GM19468 (cell line): Measurements from ENCODE around the gene STRIP1.

Experiments
- ATAC-seq: cut with Tn5 transposase; IDR thresholded peaks from one replicate; pipeline ENCODE4 v1.9.1; 2021; ENCODE audit warnings: mild to moderate bottlenecking, moderate library complexity, moderate number of reproducible peaks; ENCODE audit not compliant: unreplicated experiment; ENCODE audit errors: extremely low read depth

STRIP1 gene

DNA sequence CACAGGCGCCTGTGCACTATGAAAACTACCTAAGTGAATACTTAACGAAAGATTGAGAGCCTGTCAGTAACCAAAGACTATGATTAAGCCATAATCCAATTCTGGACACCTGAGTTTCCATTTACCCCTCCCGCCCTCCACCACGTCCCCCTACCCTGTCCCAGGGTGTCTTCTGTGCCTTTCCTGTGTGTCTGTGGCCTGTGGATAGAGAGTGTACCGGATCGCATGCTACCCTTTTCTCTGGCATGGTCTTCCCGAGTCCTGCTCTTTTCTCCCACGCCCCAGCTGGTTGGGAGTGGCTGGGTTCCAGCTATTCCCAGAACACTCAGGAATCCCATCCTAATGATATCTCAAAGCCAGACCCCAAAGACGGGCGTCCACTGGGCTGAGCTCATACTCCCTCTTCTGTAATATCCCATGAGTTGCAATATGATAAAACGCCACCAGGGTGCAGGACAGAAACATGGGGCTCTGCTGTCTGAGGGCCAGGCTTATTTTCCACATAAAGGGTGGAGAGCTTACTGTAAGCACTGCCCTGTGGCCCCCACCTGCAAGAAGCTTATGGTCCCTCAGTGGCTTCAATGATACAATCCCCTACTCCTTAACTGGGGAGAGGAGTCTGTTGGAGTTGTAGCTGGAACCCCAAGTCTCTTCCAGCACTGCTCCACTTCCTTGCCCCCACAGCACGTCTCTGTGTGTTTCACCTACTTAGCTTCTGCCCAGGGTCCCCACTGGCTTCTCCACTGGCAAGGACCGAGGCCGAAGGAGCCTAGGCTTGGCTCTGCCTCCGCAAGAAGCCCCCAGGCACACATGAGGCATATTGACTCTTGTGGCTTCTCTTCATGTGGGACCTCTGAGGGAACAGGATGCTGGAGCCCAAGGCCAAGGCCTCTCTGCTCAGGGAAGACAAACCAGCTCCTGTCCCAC, 53.7 kb downstream of the STRIP1 start:
- no peak for ATAC-seq

DNA sequence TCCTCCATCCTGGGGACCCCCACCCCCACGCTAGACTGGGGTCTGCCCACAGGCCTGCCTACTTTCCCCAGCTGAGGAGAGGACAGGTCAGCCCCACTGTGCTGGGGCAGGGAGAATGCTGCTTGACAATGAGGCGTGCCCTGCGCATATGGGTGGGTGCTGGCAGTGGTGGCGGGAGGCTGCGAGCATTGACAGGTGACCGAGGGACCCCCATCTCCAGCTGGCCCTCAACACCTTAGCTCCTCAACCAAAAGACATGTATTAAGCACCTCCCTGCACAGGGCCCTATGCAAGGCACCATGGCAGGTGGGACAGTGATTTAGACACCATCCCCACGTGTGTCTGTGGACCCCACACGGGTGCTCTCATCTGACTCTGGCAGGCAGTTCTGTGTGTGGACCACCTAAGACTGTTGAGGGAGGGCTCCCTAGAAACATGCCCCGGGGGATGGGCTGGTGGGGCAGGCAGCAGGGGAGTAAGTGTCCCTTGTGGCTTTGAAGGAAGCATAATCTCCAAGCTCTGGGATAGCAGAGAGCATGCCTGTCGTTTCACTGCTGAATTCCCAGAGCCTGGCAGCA, 54.4 kb downstream of the STRIP1 start:
- no peak for ATAC-seq

DNA sequence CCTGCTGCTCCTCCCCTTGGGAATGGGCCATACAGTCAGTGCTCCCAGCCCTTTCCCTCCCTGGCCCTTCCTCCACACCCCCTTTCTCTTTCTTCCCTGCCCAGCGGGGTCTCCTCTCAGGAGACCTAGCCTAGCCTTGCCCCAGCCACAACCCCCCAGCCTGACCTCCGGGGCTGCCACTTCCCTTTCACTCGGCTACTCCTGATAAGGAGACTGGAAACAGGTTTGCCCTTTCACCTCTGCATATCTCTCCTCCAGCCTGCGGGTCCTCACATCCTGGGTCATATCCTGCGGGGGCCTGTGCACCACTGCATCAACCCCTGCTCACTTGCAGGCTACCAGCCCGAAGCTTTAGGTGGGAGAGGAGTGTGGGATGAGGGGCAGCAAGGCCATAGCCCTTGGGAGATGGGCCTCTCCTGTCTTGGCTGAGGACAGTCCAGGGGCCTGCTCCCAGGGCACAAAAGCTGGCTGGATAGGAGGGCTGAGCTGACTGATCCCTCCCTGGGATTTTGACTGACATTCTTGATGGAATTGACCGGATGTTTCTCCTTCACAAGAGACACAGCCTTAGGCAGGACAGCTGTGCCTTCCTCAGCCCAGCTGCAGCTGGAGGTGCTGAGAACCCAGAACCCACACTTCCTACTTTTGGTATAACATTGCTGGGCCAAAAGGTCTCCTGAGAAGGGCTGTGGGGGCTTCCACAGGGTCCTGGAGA, 55.3 kb downstream of the STRIP1 start:
- ATAC-seq = no peak

DNA sequence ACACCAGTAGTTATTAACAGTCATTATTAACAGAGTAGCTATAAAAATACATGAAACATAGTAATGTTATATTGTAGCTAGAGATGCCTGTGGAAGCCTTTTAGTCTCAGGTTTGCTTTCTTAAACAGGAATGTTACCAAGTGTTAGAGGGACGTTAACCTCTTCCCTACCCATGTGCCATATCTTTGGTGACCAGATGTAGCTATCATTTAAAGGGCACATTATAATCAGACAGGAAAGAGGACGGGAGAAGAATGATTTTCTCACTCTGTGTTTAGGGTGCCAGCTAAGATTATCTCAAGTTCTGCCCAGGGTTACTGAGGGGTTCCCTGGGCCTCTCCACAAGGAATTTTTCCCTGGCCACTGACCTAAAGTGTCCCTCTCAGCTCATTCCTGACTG, 57.0 kb downstream of the STRIP1 start:
- no peak for ATAC-seq

DNA sequence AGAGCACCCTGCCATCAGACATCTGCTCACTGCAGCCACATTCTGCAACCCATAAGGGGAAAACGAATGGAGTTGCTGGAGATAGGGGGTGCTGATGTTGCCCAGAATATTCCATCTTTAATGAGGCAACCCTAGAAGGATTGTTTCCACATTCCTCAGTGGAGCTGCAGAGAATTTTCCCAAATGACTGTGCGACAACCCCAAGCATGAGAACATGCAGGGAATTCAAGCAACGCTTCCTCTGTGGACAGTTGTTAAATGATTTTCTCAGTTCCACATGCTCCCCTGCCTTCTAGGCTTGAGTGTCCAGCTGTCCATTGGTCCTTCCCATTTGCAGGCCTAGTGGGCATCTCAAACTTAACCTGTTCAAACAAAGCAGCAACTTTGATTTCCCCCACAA, 57.4 kb downstream of the STRIP1 start:
- ATAC-seq = no peak

DNA sequence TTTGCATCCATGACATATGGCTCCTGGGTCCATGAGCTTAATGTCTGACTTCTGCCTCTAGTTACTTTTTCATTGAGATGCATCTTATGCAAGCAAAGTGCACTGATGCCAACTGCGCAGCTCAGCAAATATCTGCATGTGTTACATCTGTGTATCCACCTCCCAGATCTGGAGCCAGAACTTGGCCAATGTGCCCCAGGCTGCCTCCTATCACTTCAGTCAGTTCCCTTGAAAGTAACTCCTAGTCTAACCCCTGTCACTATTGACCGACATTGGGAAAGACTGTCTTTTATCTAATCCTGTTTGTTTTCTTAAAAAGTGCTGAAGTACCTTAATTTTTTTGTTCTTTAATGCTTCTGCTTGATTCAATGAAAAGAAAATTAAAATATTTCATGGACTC, 58.6 kb downstream of the STRIP1 start:
- no peak for ATAC-seq

DNA sequence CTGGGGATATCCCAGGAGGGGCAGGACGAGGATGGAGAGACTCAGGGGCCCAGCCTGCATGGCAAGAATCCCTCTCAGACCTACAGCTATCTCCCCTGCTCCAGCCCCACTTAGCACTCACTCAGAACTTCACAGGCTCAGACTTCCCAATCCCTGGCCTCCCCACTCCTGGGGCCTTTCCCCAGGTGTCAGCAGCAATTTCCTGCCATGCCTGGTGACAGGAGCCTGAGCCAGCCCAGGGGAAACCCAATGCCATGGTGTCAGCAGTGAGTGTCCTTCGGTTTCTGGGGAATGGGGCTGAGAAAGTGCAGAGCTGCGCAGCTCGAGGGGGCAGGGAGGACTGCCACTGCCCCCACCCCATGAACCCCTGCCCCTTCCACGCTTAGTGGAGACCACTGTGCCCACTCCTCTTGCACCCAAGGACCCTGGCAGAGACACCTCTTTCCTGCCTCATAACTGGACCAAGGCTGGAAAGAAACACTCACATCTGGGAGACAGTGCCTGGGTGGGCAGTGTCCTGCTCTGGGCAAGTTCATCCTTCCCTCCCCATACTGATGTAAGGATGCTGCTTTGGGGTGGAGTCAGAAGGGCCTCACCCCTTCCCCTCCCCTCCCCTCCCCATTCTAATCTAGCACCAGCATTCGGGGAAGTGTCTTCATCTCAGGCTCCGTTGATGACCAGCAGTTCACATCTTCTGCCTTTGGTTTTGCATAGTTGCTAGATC, 60.7 kb downstream of the STRIP1 start:
- ATAC-seq = no peak

DNA sequence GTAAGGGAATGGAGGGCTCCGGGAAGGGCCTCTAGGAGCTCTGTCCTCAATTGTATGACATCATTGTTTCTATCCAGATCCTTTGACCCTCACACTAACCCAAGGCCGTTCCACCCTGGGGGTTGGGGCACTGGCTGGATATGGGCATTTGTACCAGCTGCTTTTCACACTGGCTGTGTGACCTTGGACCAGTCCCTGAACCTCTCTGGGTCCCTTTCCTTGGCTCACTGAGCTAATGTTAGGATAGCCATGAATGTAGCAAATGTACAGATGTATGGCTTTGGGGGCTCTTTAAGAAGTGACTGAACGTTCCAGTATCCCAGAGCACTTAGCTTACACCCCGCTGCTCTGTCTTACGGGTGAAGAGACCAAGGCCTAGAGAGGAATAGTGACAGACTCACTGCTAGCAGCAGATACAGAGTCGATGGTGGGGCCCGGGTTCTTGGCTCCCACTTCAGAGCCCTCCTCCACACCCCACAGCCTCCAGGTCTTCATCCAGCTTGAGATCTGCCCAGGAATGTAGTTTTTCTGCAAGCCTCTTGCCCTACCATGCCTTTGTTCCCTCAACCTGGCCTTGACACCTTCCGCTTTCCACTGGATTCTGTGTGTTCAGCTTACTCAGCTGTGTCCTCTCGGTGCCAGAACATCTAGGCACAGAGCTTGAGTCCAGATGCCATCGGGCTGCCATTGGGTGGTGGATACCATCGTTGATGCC, 63.2 kb downstream of the STRIP1 start:
- no peak for ATAC-seq

DNA sequence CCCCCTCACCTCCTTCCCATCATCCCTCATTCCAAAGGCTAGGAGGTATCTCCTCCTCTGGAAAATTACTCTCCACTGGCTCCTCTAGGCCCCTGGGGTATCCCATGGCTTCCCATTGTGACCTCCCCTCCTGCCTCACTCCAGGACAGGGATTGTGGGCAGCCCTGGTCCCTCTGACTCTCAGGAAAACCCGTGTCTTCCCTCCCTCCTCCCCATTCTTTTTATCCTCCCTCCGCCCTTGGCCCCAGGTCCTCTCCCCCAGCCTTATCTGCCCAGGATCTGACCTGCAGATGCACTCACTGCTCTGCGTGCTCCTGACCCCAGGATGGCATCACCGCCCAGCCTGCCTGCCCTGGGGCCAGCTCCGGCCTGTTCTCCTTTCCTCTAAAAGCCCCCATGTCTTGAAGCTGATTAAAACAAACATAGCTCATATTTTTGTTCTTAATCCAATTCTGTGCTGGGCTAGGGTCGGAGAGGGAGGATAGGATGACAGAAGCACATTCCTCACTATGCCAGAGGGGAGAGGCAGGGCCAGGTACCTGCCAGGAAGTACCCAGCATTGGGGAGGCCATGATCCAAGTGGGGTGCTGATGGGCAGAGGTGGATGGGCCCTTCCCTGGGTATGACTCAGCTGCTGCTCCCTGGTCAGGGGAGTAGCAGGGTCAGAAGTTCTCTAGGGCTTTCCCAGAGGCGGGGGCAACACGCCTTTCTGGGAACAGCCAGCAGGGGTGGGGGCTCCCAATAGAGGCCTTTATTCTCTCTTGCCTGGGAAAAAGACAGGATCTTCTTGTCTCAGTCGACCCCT, 64.0 kb downstream of the STRIP1 start:
- ATAC-seq = no peak

DNA sequence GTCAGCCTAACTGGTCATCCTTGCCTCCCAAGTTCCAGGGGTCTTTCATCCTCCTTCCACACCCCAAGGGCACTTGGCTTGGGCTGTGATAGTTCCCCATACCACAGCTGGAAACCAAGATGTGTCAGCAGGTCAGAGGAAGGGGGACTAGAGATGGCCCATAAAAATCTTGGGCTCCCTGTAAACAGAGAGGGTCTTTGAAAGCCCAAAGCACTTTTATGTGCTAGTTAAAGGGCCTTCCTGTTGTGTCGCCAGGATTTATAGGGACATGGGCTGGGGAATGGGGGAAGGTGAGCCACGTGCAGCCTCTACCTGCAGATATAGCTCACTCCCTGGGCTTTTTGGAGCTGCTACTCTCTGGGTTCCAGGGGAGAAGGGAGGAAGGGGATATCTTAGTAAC, 65.9 kb downstream of the STRIP1 start:
- ATAC-seq = no peak

DNA sequence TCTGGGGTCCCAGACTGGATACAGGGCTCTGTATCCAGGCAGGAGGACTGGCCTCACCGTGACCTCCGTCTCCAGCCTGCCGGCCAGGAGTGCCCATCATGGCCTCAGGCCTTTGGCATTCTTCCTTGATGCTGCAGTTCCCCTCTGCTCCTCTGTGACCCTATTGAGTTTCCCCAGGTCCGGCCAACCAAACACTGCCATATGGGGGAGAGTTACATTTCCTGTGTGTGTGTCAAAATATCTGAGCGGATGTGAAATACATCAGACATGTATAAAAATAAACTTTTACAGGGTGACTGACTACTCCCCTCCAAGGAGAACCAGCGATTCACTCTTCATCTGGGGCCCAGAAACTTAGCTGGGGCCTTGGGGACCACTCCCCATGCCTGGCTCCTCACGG, 67.7 kb downstream of the STRIP1 start:
- no peak for ATAC-seq
